MM.1S (cell line): ENCODE data around the gene LARP1.

Source experiments
- CTCF ChIP-seq: fragments of 300-600 bp; sonication (generic); IDR thresholded peaks from 2 replicates; pipeline ENCODE4 v1.5.1; 2016; ENCODE audit warnings: antibody characterized with exemption, low read length, mixed read lengths
- EZH2 ChIP-seq: fragments of 300-600 bp; sonication (generic); optimal IDR thresholded peaks from 2 replicates; pipeline ENCODE3; 2017; ENCODE audit warnings: low read depth, mild to moderate bottlenecking, antibody characterized with exemption, low read length, mixed read lengths
- EZH2phosphoT487 ChIP-seq: fragments of 300-600 bp; sonication (generic); IDR thresholded peaks from 2 replicates; pipeline ENCODE4 v1.6.1; 2018; ENCODE audit warnings: antibody characterized with exemption, low read length

GRCh38 chr5:154762261-154762660, 7.1 kb downstream of the LARP1 start:
- TF ChIP-seq EZH2phosphoT487 (no peak), CTCF (no peak), EZH2 (no peak)
